Osteocyte (in vitro differentiated cells): ENCODE measurements around the gene RUNX2. TPM values are rescaled to one million over a fixed set of nuclear protein-coding genes. Genes with fewer than 3 reads are reported as not detected.

Experiments used
- DNase-seq: peaks from one replicate; pipeline ENCODE4 v3.0.0; 2021; ENCODE audit warnings: mixed read lengths; ENCODE audit not compliant: unreplicated experiment; ENCODE audit errors: extremely low spot score
- H3K27ac Mint-ChIP-seq: one replicate; pipeline ENCODE4 v1.8.0; 2021; ENCODE audit warnings: mild to moderate bottlenecking, mixed read lengths; ENCODE audit not compliant: unreplicated experiment
- H3K27me3 Mint-ChIP-seq: one replicate; pipeline ENCODE4 v1.8.0; 2021; ENCODE audit warnings: mixed read lengths; ENCODE audit not compliant: unreplicated experiment
- H3K36me3 Mint-ChIP-seq: one replicate; pipeline ENCODE4 v1.8.0; 2021; ENCODE audit warnings: mixed read lengths; ENCODE audit not compliant: unreplicated experiment
- H3K4me1 Mint-ChIP-seq: one replicate; pipeline ENCODE4 v1.8.0; 2021; ENCODE audit warnings: mixed read lengths; ENCODE audit not compliant: unreplicated experiment
- H3K4me3 Mint-ChIP-seq: one replicate; pipeline ENCODE4 v1.8.0; 2021; ENCODE audit warnings: mild to moderate bottlenecking, moderate library complexity, mixed read lengths; ENCODE audit not compliant: unreplicated experiment
- H3K9me3 Mint-ChIP-seq: one replicate; pipeline ENCODE4 v1.8.0; 2021; ENCODE audit warnings: mixed read lengths; ENCODE audit not compliant: unreplicated experiment
- total RNA-seq: library from RNA; stranded (reverse); gene quantifications from 2 replicates; pipeline ENCODE4 v1.2.1, GENCODE V29; 2021
- TF ChIP-seq, protein P1 (sequence below): fragments of 200-600 bp; sonication (generic); IDR thresholded peaks from 2 replicates; pipeline ENCODE4 v1.5.0; 2021; ENCODE audit warnings: antibody characterized with exemption, mild to moderate bottlenecking, moderate library complexity

RUNX2 gene
- total RNA-seq, 1 donor from 2014 or later = 28.1 TPM

GRCh38 chr6:45608252-45608913 is 280.3 kb downstream of the RUNX2 start:
- Mint-ChIP-seq H3K9me3 (peaks cover 3% of the 10 kb centered on the region), H3K4me3 (no peak overlapping the region), H3K36me3 (no peaks in the 10 kb centered on the region), H3K27me3 (no peaks in the 10 kb centered on the region), H3K27ac (no peak overlapping the region), H3K4me1 (peaks cover 25% of the 10 kb centered on the region)
- DNase-seq = no peak
- TF ChIP-seq, protein P1, sequence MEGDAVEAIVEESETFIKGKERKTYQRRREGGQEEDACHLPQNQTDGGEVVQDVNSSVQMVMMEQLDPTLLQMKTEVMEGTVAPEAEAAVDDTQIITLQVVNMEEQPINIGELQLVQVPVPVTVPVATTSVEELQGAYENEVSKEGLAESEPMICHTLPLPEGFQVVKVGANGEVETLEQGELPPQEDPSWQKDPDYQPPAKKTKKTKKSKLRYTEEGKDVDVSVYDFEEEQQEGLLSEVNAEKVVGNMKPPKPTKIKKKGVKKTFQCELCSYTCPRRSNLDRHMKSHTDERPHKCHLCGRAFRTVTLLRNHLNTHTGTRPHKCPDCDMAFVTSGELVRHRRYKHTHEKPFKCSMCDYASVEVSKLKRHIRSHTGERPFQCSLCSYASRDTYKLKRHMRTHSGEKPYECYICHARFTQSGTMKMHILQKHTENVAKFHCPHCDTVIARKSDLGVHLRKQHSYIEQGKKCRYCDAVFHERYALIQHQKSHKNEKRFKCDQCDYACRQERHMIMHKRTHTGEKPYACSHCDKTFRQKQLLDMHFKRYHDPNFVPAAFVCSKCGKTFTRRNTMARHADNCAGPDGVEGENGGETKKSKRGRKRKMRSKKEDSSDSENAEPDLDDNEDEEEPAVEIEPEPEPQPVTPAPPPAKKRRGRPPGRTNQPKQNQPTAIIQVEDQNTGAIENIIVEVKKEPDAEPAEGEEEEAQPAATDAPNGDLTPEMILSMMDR = no peak

DNA sequence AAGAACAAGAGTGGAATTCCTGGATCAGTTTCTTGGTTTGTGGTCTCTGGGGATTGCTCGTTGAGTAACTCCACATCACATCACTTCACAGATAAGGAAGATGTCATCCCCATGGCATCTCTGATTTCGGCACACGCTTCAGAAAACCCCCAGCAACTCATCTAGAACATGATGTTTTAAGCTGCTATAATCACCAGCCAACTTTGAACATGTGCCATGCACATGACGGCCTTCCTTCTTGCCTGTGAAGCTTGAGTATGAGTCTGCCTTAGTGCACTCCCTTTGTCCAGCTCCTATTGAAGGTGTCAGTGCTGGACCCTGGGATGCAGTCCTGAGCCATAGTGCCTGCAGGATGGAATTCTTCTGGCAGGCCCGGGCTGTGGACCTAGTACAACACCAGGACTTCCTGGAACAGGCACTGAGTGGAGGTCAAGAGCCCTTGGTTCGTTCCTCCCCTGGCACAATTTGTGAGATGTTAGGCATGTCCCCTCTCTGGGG is 281.1 kb downstream of the RUNX2 start:
- Mint-ChIP-seq H3K4me3 (no peak overlapping the region), H3K27ac (no peak overlapping the region), H3K4me1 (peaks cover 30% of the 10 kb centered on the region), H3K36me3 (no peaks in the 10 kb centered on the region), H3K27me3 (no peaks in the 10 kb centered on the region), H3K9me3 (peaks cover 3% of the 10 kb centered on the region)
- DNase-seq = no peak
- TF ChIP-seq, protein P1 = no peak

DNA sequence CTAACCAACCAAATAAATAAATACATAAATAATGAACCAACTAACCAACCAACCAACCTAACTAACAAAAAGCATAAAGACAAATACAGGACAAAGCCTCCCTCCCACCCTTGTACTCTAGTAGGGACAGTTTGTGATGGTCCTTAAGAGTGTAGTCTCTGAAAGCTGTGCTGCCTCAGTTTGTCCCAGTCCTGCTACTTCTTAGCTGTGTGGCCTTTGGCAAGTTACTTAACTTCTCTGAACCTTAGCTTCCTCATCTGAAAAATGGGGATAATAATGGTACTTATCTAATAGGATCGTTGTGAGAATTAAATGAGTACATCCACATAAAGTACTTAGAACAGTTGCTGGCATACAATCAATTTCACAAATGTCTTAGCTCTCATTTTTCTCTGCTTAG is 282.2 kb downstream of the RUNX2 start:
- no peak overlapping the region for H3K4me3 Mint-ChIP-seq
- no peaks in the 10 kb centered on the region for H3K36me3 Mint-ChIP-seq
- TF ChIP-seq, protein P1 = no peak
- peaks cover 30% of the 10 kb centered on the region for H3K4me1 Mint-ChIP-seq
- no peak for DNase-seq
- peaks cover 3% of the 10 kb centered on the region for H3K9me3 Mint-ChIP-seq
- no peaks in the 10 kb centered on the region for H3K27me3 Mint-ChIP-seq
- H3K27ac Mint-ChIP-seq = no peak overlapping the region

DNA sequence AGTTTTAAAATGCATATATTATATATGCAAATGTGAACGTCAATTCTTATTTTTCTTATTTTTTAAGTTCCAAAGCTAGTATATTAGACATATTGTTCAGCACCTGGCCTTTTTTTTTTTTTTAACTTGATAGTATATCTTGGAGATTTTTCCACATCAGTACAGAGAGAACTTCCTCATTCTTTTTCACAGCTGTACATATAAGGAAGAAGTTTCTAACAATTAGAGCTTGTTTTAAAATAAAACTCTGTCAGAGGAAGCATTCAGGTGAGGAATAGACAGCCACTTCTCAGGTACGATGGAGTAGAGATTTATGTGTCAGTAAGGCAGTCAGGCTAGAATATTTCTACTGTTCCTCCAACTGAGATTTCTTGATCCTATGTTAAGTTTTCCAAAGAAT is 282.7 kb downstream of the RUNX2 start:
- DNase-seq = no peak
- Mint-ChIP-seq H3K27me3 (no peaks in the 10 kb centered on the region), H3K4me1 (peaks cover 29% of the 10 kb centered on the region), H3K27ac (no peak overlapping the region), H3K36me3 (no peaks in the 10 kb centered on the region), H3K4me3 (no peak overlapping the region), H3K9me3 (peaks cover 3% of the 10 kb centered on the region)
- TF ChIP-seq, protein P1 = no peak

DNA sequence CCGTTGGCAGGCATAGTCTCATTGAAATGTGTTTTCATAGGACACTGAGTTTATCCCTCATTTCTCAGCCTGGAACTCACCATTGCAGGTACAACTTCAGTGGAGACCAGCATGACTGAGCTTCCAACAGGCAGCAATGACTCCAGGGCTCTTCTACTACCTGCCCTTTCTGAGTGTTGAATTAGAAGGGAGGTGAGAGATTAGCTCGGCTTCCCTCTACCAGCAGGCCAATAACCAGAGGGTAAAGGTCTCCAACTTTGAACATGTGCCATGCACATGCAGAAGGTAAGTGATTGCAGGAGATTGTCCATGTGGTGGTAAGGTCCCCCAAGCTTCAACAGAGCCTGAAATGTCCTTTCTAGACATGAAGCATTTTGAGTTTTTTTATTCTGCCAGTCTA is 283.4 kb downstream of the RUNX2 start:
- H3K4me1 Mint-ChIP-seq = peaks cover 25% of the 10 kb centered on the region

More for the DNA sequence above, 283.4 kb downstream of the RUNX2 start:
- Mint-ChIP-seq H3K27me3 (no peaks in the 10 kb centered on the region), H3K9me3 (peaks cover 3% of the 10 kb centered on the region), H3K4me3 (no peak overlapping the region), H3K27ac (no peak overlapping the region), H3K36me3 (no peaks in the 10 kb centered on the region)
- no peak for DNase-seq
- TF ChIP-seq, protein P1 = no peak
